Mammary epithelial cell (primary cell): ENCODE data around the gene MARK3.

ENCODE experiments used
- EZH2 ChIP-seq: IDR thresholded peaks from 2 replicates; pipeline ENCODE4 v1.6.1; 2012; ENCODE audit warnings: low read length, inconsistent platforms, borderline replicate concordance
- TF ChIP-seq, protein P1 (sequence below), 2 donors: IDR thresholded peaks in 1 of 2; conservative IDR thresholded peaks in 1 of 2; 2 replicates each; pipeline ENCODE4 v1.5.1; 2011 to 2012; ENCODE audit warnings: inconsistent platforms in 2 of 2, low read length in 2 of 2, mild to moderate bottlenecking in 2 of 2, control low read depth in 1 of 2, low read depth in 1 of 2; ENCODE audit not compliant: insufficient read depth in 1 of 2; ENCODE audit errors: extremely low read depth in 1 of 2

- TF ChIP-seq EZH2 = no peak
- TF ChIP-seq, protein P1, sequence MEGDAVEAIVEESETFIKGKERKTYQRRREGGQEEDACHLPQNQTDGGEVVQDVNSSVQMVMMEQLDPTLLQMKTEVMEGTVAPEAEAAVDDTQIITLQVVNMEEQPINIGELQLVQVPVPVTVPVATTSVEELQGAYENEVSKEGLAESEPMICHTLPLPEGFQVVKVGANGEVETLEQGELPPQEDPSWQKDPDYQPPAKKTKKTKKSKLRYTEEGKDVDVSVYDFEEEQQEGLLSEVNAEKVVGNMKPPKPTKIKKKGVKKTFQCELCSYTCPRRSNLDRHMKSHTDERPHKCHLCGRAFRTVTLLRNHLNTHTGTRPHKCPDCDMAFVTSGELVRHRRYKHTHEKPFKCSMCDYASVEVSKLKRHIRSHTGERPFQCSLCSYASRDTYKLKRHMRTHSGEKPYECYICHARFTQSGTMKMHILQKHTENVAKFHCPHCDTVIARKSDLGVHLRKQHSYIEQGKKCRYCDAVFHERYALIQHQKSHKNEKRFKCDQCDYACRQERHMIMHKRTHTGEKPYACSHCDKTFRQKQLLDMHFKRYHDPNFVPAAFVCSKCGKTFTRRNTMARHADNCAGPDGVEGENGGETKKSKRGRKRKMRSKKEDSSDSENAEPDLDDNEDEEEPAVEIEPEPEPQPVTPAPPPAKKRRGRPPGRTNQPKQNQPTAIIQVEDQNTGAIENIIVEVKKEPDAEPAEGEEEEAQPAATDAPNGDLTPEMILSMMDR (conservative IDR thresholded peaks at IDR 0.05 in 1 of 2, IDR thresholded peaks at IDR 0.05 in 1 of 2; ENCODE audit: extremely low read depth in 1 of 2, insufficient read depth in 1 of 2, low read depth in 1 of 2, low read length in 2 of 2) = no peak
These were observed 157.9 kb downstream of the MARK3 start for GRCh38 chr14:103543140-103543539.
